Stimulated activated naive CD8-positive, alpha-beta T cell treated with anti-CD3 and anti-CD28 coated beads, Interleukin-15, amount 100 ng/mL, for 72 hours (primary cell): ENCODE measurements around the gene ZFTA.
"Not testable (repeated sequence)": the region's sequence is repeated elsewhere in the genome, so short reads cannot be mapped to it uniquely, and the experiment has no call there.

ENCODE experiments used
- ATAC-seq: fragments of 150-1000 bp; cut with Tn5 transposase; 2 replicates; pipeline ENCODE4 v1.10.0; 2021; ENCODE audit warnings: mild to moderate bottlenecking, moderate library complexity
- DNase-seq, 2 donors: peaks; one replicate each; pipeline ENCODE4 v3.0.0; 2021 to 2022
- H3K27ac Mint-ChIP-seq, 2 donors: one replicate each; pipeline ENCODE4 v1.8.0; 2022; ENCODE audit warnings: mild to moderate bottlenecking in 2 of 2, mixed read lengths in 2 of 2, moderate library complexity in 2 of 2
- H3K27me3 Mint-ChIP-seq: one replicate; pipeline ENCODE4 v1.8.0; 2022; ENCODE audit warnings: mixed read lengths
- H3K4me1 Mint-ChIP-seq: one replicate; pipeline ENCODE4 v1.8.0; 2022; ENCODE audit warnings: mild to moderate bottlenecking, mixed read lengths
- H3K4me3 Mint-ChIP-seq, 2 donors: one replicate each; pipeline ENCODE4 v1.8.0; 2022; ENCODE audit warnings: mild to moderate bottlenecking in 2 of 2, mixed read lengths in 2 of 2, moderate library complexity in 1 of 2
- H3K9me3 Mint-ChIP-seq, 2 donors: one replicate each; pipeline ENCODE4 v1.8.0; 2022; ENCODE audit warnings: mixed read lengths in 2 of 2

Gene ZFTA

DNA sequence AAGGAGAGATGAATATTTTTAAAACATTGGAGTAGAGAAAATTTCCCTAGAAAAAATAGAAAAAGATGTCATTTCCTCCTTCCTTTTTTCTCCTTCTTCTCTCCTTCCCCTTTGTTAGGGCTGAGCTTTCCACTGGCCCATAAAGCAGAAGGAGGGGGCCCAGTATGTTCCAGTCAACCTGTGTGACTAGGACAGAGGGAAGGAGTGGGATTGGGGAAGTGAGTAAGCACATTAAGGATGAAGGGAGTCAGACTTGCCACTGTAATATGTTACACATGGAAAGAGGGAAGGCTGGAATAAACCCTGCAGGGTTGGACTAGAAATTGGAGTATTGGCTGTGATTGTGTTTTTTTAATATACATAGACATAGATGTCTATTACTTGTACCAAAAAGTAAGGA lies 24.6 kb upstream of the ZFTA start:
- Mint-ChIP-seq H3K9me3 (peaks cover 6 to 10% of the 10 kb centered on the region in 2 donors), H3K4me3 (no peak overlapping the region), H3K27me3 (peaks cover 14% of the 10 kb centered on the region), H3K4me1 (no peaks in the 10 kb centered on the region), H3K27ac (no peak overlapping the region)
- DNase-seq (no peak), ATAC-seq (no peak)

DNA sequence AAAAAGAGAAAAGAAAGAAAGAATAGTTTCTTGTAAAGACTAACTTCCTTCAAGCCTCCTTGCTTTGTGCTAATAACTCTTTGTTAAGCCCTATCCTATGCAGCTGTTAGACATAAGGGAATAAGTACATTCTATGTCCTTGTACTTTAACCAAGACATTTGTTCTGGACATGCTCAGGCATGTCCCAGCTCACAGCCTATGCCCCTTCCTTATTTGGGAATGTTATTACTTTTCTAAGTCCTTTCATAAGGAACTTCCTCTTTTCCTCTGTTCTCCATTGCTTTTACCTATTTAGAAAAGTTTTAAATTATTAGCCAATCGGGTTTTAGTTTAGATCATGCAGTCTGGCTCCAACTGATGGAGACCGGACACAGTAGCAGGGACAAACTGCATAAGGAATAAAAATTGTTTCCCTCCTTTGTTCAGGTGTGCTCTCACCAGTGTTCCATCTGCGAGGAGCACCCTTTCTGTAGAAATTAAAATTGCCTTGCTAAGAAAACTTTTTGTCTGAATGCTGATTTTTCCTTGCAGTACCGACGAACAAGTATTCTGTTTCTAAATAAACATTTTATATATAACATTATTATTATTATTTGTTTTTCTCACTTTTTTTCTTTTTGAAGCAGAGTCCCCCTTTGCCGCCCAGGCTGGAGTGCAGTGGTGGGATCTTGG lies 23.1 kb upstream of the ZFTA start:
- Mint-ChIP-seq H3K4me1 (no peaks in the 10 kb centered on the region), H3K9me3 (peaks cover 6 to 10% of the 10 kb centered on the region in 2 donors), H3K4me3 (no peak overlapping the region), H3K27ac (no peak overlapping the region), H3K27me3 (peaks cover 8% of the 10 kb centered on the region)
- DNase-seq (no peak), ATAC-seq (no peak)

DNA sequence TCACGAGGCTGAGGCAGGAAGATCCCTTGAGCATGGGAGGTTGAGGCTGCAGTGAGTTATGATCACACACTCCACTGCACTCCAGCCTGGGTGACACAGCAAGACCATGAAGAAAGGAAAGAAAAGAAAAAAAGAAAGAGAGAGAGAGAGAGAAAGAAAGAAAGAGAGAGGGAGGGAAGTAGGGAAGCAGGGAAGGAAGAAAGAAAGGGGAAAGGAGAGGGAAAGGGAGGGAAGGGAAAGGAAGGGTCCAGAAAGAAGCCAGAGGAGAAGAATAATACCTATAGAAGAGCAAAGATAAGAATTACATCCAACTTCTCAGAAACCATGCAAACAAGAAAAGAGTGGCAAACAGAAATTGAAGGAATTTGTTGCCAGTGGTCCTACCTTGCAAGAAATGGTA lies 17.2 kb upstream of the ZFTA start:
- Mint-ChIP-seq H3K27me3 (no peaks in the 10 kb centered on the region), H3K4me1 (peaks cover 11% of the 10 kb centered on the region), H3K27ac (no peak overlapping the region), H3K9me3 (no peaks in the 10 kb centered on the region), H3K4me3 (no peak overlapping the region)
- ATAC-seq (no peak), DNase-seq (no peak)

DNA sequence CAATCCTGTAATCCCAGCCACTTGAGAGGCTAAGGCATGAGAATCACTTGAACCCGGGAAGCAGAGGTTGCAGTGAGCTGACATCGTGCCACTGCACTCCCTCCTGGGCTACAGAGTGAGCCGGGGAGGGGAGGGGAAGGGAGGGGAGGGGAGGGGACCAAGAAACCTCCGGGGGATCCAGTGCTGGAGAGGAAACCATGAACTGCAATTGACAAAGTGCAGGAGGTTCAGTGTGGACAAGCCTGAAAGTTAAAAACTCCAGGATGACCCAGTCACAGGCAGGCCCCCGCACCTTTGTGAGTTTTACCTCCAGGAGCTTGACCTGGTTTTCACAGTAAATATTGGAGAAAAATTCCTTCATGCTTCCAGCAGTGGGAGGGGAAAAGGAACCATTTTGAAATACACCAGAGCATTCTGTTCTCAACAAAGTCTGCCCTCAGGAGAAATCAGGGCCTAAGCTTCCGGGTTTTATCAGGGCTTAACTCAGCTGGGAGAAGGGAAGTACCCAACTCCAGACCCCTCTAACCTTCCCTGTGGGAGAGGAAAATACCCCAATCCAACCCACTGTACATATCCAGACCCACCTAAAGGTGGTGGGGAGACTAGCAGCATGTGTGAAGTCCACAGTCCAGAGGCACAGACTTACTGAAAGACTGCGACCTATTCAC lies 15.5 kb upstream of the ZFTA start:
- Mint-ChIP-seq H3K27me3 (no peaks in the 10 kb centered on the region), H3K4me3 (no peak overlapping the region), H3K4me1 (peaks cover 11% of the 10 kb centered on the region), H3K9me3 (no peaks in the 10 kb centered on the region), H3K27ac (no peak overlapping the region)
- no peak for ATAC-seq
- DNase-seq = no peak

DNA sequence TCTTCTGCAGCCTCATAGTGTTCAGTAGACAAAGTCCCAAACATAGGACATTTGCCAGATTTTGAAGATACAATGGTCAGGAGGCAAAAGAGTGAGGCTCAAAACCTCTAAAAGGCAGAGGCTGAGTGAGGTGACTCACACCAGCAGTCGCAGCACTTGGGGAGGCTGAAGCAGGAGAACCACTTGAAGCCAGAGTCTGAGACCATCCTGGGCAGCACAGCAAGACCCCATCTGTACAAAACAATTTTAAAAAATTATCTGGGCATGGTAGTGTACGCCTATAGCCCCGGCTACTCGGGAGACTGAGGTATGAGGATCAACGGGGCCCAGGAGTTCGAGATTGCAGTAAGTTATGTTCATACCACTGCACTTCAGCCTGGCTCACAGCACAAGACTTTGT lies 14.2 kb upstream of the ZFTA start:
- H3K27ac Mint-ChIP-seq = no peak overlapping the region
- ATAC-seq = no peak
- H3K4me3 Mint-ChIP-seq = no peak overlapping the region
- H3K27me3 Mint-ChIP-seq = no peaks in the 10 kb centered on the region
- no peaks in the 10 kb centered on the region for H3K9me3 Mint-ChIP-seq
- peaks cover 11% of the 10 kb centered on the region for H3K4me1 Mint-ChIP-seq
- DNase-seq = no peak

DNA sequence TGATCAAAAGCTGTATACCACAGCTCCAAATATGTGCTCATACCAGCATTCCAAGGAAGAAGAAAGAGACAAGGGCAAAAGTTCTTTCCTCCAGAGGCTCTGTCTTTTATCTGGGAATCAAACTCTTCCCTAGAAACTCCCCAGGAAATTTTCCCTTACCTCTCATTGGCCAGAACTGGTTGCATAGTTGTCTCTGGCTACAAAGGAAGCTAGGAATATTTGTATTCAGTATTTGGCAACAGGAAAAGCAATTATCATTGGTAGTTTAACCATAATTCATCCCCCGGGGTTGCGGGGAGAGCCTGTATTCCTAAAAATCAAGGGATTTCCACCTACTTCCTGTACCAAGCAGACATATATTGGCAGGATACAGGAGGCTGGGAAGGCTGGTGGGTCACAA lies 10.5 kb upstream of the ZFTA start:
- no peaks in the 10 kb centered on the region for H3K4me1 Mint-ChIP-seq
- DNase-seq (no peak), ATAC-seq (no peak)
- no peak overlapping the region for H3K4me3 Mint-ChIP-seq
- no peaks in the 10 kb centered on the region for H3K27me3 Mint-ChIP-seq
- no peaks in the 10 kb centered on the region for H3K9me3 Mint-ChIP-seq
- no peak overlapping the region for H3K27ac Mint-ChIP-seq

DNA sequence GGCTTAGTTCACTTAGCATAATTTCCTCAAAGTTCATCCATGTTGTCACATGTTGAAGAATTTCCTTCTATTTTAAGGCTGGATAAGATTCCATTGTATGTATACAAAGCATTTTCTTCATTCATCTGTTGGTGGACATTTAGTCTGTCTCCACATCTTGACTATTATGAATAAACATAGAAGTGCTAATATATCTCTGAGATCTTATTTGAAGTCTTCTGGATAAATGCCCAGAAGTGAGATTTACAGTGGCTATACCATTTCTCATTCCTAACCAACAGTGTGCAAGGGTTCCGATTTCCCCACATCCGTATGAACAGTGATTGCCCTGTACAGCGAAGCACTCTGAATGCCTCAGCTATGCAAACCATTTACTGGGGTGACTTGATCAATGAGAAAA lies 6.6 kb upstream of the ZFTA start:
- Mint-ChIP-seq H3K9me3 (no peaks in the 10 kb centered on the region), H3K27me3 (peaks cover 28% of the 10 kb centered on the region), H3K4me1 (peaks cover 3% of the 10 kb centered on the region), H3K27ac (no peak overlapping the region), H3K4me3 (no peak overlapping the region)
- no peak for DNase-seq
- no peak for ATAC-seq

DNA sequence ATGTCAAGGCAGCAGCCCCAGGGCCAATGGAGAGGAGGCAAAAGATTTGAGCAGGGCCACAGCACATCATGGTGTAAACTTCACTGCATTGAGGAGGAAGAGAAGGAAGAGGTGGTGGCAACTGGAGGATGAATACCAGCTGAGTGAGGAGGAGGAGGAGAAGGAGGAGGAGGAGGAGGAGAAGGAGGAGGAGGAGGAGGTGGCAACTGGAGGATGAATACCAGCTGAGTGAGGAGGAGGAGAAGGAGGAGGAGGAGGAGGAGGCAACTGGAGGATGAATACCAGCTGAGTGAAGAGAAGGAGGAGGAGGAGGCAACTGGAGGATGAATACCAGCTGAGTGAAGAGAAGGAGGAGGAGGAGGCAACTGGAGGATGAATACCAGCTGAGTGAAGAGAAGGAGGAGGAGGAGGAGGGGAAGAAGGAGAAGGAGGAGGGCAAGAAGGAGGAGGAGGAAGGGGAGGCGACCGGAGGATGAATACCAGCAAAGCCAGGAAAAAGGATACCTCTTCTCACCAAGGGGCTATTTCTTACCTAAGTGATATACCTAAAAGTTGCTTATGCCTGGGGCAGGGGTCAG lies 3.3 kb upstream of the ZFTA start:
- not testable (repeated sequence) for DNase-seq, ATAC-seq, H3K4me3 Mint-ChIP-seq, H3K9me3 Mint-ChIP-seq
- Mint-ChIP-seq H3K27ac (peak overlapping the region in 1 of 2 donors; percentile 36), H3K27me3 (peaks cover 32% of the 10 kb centered on the region), H3K4me1 (peaks cover 19% of the 10 kb centered on the region)

DNA sequence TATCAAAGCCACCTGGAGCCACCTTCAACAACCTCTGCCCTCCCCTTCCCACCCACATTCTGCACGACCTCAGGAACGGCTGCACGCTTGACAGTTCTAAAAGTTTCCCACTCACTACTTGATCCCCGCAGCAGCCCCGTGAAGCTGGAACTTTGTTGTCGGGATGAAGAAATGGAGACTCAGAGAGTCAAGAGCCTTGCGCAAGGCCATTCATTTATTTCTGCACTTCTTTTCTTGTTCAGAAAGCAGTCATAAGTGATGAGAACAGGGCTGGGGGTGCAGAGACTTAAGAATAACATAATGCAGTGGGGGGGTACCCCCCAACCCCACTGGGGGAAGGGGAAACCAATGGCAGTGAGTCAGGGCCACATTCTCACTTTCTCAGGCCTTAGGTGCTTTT lies 2.2 kb upstream of the ZFTA start:
- no peak for DNase-seq
- H3K4me3 Mint-ChIP-seq = no peak overlapping the region
- H3K9me3 Mint-ChIP-seq = no peaks in the 10 kb centered on the region
- peaks cover 28% of the 10 kb centered on the region for H3K4me1 Mint-ChIP-seq
- H3K27ac Mint-ChIP-seq = no peak overlapping the region
- H3K27me3 Mint-ChIP-seq = peaks cover 32% of the 10 kb centered on the region
- no peak for ATAC-seq

DNA sequence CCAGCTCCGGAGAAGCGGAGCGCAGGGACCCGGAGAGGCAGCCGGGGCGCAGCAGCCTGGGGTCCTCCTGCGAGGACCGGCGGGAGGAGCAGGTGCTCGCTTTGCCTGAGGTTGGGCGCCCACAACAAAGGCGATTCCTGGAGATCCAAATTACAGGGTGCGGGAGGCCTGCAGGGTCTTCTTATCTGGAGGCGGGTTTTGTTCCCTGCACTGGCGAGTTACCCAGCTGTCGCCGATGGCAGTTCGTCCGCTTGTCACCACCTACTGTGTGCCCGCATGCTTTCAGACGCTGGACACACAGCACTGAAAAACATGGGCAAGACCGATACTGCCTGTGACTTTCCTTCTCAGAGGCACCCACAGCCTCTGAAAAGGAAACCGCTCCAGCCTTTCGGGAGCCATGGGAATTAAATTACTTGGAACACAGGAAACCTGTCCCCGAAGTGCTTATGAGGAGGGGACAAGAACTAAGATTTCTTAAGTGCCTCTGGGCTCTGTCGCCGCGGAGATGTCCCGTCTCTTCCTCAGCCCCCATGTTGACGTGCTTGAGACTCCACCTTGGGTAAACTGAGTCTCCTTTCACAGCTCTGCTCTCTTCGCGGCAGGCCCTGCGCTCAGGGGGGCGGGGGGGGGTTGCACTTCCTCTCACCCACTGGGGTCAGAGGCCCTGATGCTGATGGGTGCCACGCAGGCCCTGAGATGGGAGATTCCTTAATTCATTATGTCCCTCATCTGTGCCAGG lies 1.3 kb upstream of the ZFTA start:
- DNase-seq = no peak
- Mint-ChIP-seq H3K27me3 (peaks cover 32% of the 10 kb centered on the region), H3K27ac (no peak overlapping the region), H3K4me3 (peak overlapping the region; percentile 37 to 71), H3K9me3 (no peaks in the 10 kb centered on the region), H3K4me1 (peaks cover 28% of the 10 kb centered on the region)
- no peak for ATAC-seq

DNA sequence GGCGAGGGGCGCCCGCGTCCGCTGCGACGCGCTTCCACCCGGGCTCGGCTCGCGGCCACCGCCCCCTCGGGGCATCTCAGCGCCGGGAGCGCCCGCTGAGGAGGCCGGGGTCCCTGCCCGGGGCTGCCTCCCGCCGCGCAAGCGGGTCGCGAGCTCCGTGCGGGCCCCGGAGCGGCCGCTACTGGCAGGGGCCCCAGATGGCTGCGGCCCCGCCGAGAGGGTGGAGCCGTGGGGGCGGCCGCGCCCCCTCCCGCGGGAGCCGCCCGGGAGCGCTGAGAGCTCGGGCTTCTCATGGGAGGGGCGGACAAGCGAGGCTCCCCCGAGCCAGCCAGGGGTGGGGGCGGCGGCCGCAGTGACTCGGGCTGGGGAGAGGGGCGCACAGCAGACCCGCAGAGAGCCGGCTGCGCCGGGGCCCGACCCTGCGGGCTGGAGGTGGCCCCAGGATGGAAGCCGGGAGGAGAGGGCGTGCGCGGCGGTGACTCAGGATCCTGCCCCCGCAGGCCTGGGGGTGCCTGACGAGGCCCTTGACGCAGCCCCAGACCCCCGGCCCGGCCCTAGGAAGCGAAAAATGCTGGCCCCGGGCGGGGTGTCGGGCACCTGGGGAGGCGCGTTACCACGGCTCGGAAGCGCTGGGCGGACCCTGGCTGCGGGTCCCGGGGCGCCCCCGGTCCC lies 603 bp upstream of the ZFTA start:
- Mint-ChIP-seq H3K27ac (no peak overlapping the region), H3K4me1 (peaks cover 28% of the 10 kb centered on the region), H3K9me3 (no peaks in the 10 kb centered on the region), H3K27me3 (peaks cover 32% of the 10 kb centered on the region), H3K4me3 (peak overlapping the region; percentile 55 to 71)
- ATAC-seq = peak; percentile 62
- DNase-seq = peak; percentile 50 to 63

DNA sequence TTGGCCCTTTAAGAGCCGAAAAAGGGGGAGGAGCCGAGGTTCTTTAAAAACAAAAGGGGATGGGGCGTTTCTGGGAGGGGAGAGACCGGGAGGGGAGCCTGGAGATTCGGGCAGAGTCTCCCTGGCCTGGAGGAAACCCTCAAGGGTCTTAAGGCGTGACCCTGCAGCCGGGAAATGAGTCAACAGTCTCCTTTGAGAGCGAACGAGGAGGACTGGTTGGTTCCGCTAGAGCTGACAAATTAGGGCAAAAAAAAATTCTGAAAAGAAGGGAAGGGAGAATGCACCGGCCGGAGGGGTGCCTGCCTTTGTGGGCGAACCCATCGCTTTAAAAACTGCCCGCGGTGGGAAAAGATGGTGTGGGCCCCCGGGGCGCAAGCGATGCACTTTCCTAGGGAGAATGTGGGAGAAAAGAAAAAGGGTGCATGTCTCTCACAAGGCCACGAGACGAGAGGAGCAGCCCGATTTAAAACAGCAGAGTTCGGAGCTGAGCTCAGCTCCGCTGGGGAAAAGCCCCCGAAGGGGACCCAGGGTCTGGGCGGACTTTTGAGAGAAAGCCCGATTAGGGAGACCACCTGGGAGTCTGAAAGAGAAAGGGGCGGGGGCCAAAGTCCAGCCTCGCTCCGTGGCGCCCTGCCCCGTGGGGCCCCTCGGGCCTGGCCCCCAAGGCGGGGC lies 874 bp downstream of the ZFTA start:
- Mint-ChIP-seq H3K27me3 (peaks cover 27% of the 10 kb centered on the region), H3K4me1 (peaks cover 28% of the 10 kb centered on the region), H3K27ac (peak overlapping the region; percentile 86 to 87), H3K4me3 (peak overlapping the region; percentile 94 to 97), H3K9me3 (no peaks in the 10 kb centered on the region)
- ATAC-seq (no peak), DNase-seq (peak; percentile 30 to 34)

DNA sequence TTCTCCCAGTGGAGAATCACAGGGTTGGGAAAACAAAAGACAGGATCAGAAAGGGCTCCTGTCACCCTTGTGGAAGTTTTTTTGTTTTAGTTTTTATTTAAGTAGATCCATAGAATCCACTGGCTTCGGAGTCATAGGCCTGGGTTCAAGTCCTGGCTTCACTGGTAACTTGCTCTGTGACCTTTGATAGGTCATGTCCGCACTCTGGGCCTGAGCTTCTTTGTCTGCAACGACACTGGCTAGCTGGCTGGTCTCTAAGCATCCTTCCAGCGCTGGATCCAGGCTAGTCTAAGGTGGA lies 1.4 kb downstream of the ZFTA start:
- H3K27ac Mint-ChIP-seq = peak overlapping the region in 1 of 2 donors; percentile 87
- ATAC-seq (no peak), DNase-seq (no peak)
- H3K4me1 Mint-ChIP-seq = peaks cover 28% of the 10 kb centered on the region
- peak overlapping the region; percentile 94 to 97 for H3K4me3 Mint-ChIP-seq
- no peaks in the 10 kb centered on the region for H3K9me3 Mint-ChIP-seq
- peaks cover 22% of the 10 kb centered on the region for H3K27me3 Mint-ChIP-seq

DNA sequence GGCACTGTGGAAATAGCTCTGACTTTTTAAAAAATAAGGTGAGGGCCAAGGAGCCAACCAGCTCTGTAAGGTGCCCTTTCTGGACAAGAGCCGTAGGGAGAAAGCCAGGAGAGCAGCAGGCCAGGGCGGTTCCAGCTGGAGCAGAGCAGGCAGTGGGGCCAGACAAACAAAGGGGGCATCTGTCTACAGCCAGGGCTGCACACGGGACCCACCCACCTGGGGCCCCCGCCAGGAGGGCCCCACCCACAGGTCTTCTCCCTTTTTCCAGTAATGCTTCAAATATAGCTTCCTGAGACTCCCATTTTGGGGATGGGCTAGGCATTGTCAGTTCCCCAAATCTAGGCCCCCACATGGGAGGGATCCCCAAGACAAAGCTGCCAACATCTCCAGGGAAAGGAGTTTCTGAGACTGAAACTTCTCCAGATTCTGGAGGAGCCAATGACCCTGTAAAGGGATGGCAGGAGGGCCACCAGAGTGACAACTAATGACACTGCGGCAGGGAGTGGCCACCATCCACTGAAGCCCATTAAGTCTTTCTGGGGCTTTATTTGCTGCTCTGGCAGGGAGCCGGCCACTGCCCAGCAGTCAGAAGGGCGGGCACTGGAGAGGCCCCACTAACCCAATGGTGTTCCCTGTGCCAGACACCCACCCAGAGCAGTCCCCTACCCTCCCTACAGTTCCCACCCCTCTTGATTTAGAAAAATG lies 1.9 kb downstream of the ZFTA start:
- Mint-ChIP-seq H3K27me3 (peaks cover 17% of the 10 kb centered on the region), H3K4me1 (peaks cover 28% of the 10 kb centered on the region), H3K9me3 (no peaks in the 10 kb centered on the region), H3K27ac (no peak overlapping the region), H3K4me3 (peak overlapping the region; percentile 94 to 97)
- ATAC-seq (no peak), DNase-seq (no peak)
